HepG2 (cell line): Measurements from ENCODE around the gene HLA-DRA. TPM values are rescaled to one million over a fixed set of nuclear protein-coding genes. Genes with fewer than 3 reads are reported as not detected.

Source experiments
- ATAC-seq: fragments of 200-7000 bp; cut with Tn5 transposase; 3 replicates; pipeline ENCODE4 v1.9.1; 2020; ENCODE audit warnings: mild to moderate bottlenecking, moderate library complexity
- BruUV-seq: library from RNA; stranded (reverse); fragments of 400-500 nt; replicated peaks from 2 replicates; lab custom pipeline; 2021; lab: Mats Ljungman, UMichigan
- CTCF ChIA-PET: fragments of 300-600 bp; formaldehyde crosslinking; extraction: SDS; loops from one replicate; lab custom pipeline; 2021; ENCODE audit warnings: low total read pairs, inconsistent platforms, low intra/inter-chr PET ratio; lab: Yijun Ruan, JAX
- POLR2A ChIA-PET: fragments of 350-600 bp; sonication (Branson Sonifier 250); formaldehyde crosslinking; loops from one replicate; lab custom pipeline; 2020; ENCODE audit warnings: antibody characterized with exemption, inconsistent platforms; lab: Yijun Ruan, JAX
- DNase-seq: peaks from one replicate; pipeline ENCODE4 v3.0.0-alpha.2; 2015; ENCODE audit warnings: low spot score
- FAIRE-seq: peaks from 3 replicates; lab custom pipeline; 2011; peaks lifted over from hg19 to GRCh38; lab: Jason Lieb, UNC
- H2AFZ ChIP-seq: one replicate; pipeline ENCODE4 v1.6.1; 2011; ENCODE audit warnings: low read length, inconsistent platforms
- H3K27ac ChIP-seq: fragments of 300-600 bp; 3 replicates; pipeline ENCODE4 v1.8.0; 2011; ENCODE audit warnings: mixed run types, mild to moderate bottlenecking, mixed read lengths, low read length, inconsistent platforms; ENCODE audit not compliant: insufficient read depth; ENCODE audit errors: extremely low read length
- H3K27me3 ChIP-seq, 2 experiments: fragments of 200-600 bp in 1 of 2; 2 replicates in 1 of 2; 3 replicates in 1 of 2; pipeline versions ENCODE4 v1.6.0 to v1.8.0; 2011; ENCODE audit warnings: low read length in 2 of 2, mild to moderate bottlenecking in 2 of 2, moderate library complexity in 2 of 2, inconsistent platforms in 1 of 2; ENCODE audit not compliant: insufficient read depth in 2 of 2, control insufficient read depth in 1 of 2
- H3K36me3 ChIP-seq, 2 experiments: fragments of 200-600 bp in 1 of 2; replicated peaks in 1 of 2; 2 replicates in 1 of 2; 3 replicates in 1 of 2; pipeline versions ENCODE4 v1.5.1 to v1.8.0; 2011; ENCODE audit warnings: low read length in 2 of 2, inconsistent platforms in 1 of 2; ENCODE audit not compliant: insufficient read depth in 2 of 2, control insufficient read depth in 1 of 2
- H3K4me1 ChIP-seq: 2 replicates; pipeline ENCODE4 v1.5.1; 2012; ENCODE audit warnings: low read length, inconsistent platforms; ENCODE audit not compliant: insufficient read depth
- H3K4me2 ChIP-seq: 2 replicates; pipeline ENCODE4 v1.6.0; 2011; ENCODE audit warnings: low read depth, low read length, inconsistent platforms
- H3K4me3 ChIP-seq, 3 experiments: fragments of 200-600 bp in 1 of 3; sonication (generic), shearing (Covaris generic) in 1 of 3; replicated peaks in 1 of 3; 2 replicates each; pipeline ENCODE4 v1.5.1; 2011 to 2016; ENCODE audit warnings: low read length in 3 of 3, inconsistent platforms in 2 of 3, low read depth in 2 of 3, mild to moderate bottlenecking in 2 of 3, control low read depth in 1 of 3, mixed read lengths in 1 of 3; ENCODE audit not compliant: insufficient read depth in 1 of 3
- H3K79me2 ChIP-seq: one replicate; pipeline ENCODE4 v1.6.1; 2011; ENCODE audit warnings: low read length, inconsistent platforms; ENCODE audit not compliant: insufficient read depth
- H3K9ac ChIP-seq: 2 replicates; pipeline ENCODE4 v1.6.0; 2011; ENCODE audit warnings: mild to moderate bottlenecking, low read depth, low read length, inconsistent platforms; ENCODE audit not compliant: insufficient read depth
- H3K9me3 ChIP-seq: 2 replicates; pipeline ENCODE4 v1.5.1; 2012; ENCODE audit warnings: mild to moderate bottlenecking, low read length
- H4K20me1 ChIP-seq: 2 replicates; pipeline ENCODE4 v1.6.0; 2011; ENCODE audit warnings: inconsistent platforms, mild to moderate bottlenecking, low read length, moderate library complexity; ENCODE audit not compliant: insufficient read depth
- CBX1 ChIP-seq: IDR thresholded peaks from one replicate; pipeline ENCODE4 v1.6.1; 2016; ENCODE audit warnings: antibody characterized with exemption, low read depth
- CREB1 ChIP-seq, 2 experiments: fragments of 450-650 bp in 1 of 2; IDR thresholded peaks; 2 replicates each; pipeline ENCODE4 v1.6.1; 2016 to 2017; ENCODE audit warnings: control low read depth in 1 of 2, mild to moderate bottlenecking in 1 of 2, missing compliant biosample characterization in 1 of 2, missing genetic modification characterization in 1 of 2
- HOXA5 ChIP-seq: sonication (generic); formaldehyde crosslinking; IDR thresholded peaks from 2 replicates; pipeline ENCODE4 v1.4.0; 2020; ENCODE audit warnings: missing genetic modification reagents
- KLF12 ChIP-seq: sonication (generic); formaldehyde crosslinking; IDR thresholded peaks from 2 replicates; pipeline ENCODE4 v1.4.0; 2020; ENCODE audit warnings: missing genetic modification reagents, borderline replicate concordance
- MLLT10 ChIP-seq: sonication (generic); formaldehyde crosslinking; IDR thresholded peaks from 2 replicates; pipeline ENCODE4 v1.4.0; 2020; ENCODE audit warnings: missing genetic modification reagents
- NFIB ChIP-seq: sonication (generic); formaldehyde crosslinking; IDR thresholded peaks from 2 replicates; pipeline ENCODE4 v1.9.0; 2021; ENCODE audit warnings: missing genetic modification reagents, mild to moderate bottlenecking, borderline replicate concordance
- PLSCR1 ChIP-seq: sonication (generic); formaldehyde crosslinking; IDR thresholded peaks from 2 replicates; pipeline ENCODE4 v1.5.0; 2020; ENCODE audit warnings: missing genetic modification reagents, mild to moderate bottlenecking, borderline replicate concordance
- RFXAP ChIP-seq: sonication (generic); formaldehyde crosslinking; IDR thresholded peaks from 2 replicates; pipeline ENCODE4 v1.4.0; 2020; ENCODE audit warnings: missing genetic modification reagents, borderline replicate concordance
- SNAPC5 ChIP-seq: sonication (generic); formaldehyde crosslinking; IDR thresholded peaks from 2 replicates; pipeline ENCODE4 v1.8.1; 2023; ENCODE audit warnings: mild to moderate bottlenecking, missing genetic modification reagents, borderline replicate concordance
- U2AF1 ChIP-seq: fragments of 200-400 bp; formaldehyde crosslinking; optimal IDR thresholded peaks from 2 replicates; pipeline ENCODE3; 2017; ENCODE audit warnings: mild to moderate bottlenecking, low read depth, low read length
- ZNF10 ChIP-seq: sonication (generic); formaldehyde crosslinking; IDR thresholded peaks from 2 replicates; pipeline ENCODE4 v1.4.0; 2020; ENCODE audit warnings: mild to moderate bottlenecking, low read depth, missing genetic modification reagents, borderline replicate concordance
- ZNF580 ChIP-seq: IDR thresholded peaks from 2 replicates; pipeline ENCODE4 v1.6.1; 2016; ENCODE audit warnings: low read depth, borderline replicate concordance
- ZNF710 ChIP-seq: sonication (generic); formaldehyde crosslinking; IDR thresholded peaks from 2 replicates; pipeline ENCODE4 v1.5.0; 2020; ENCODE audit warnings: mild to moderate bottlenecking, missing genetic modification reagents, borderline replicate concordance
- ZNF841 ChIP-seq: sonication (generic); formaldehyde crosslinking; IDR thresholded peaks from 2 replicates; pipeline ENCODE4 v1.8.1; 2023; ENCODE audit warnings: missing genetic modification reagents, borderline replicate concordance
- ZNF879 ChIP-seq: sonication (generic); formaldehyde crosslinking; IDR thresholded peaks from 2 replicates; pipeline ENCODE4 v1.8.1; 2023; ENCODE audit warnings: missing genetic modification reagents
- WGBS: methylation state at CpG from one replicate; pipeline ENCODE4 v1.1.6; 2017; ENCODE audit warnings: low lambda C conversion rate; 5-methylcytosine and 5-hydroxymethylcytosine counted together
- in situ Hi-C: cut with HindIII; loops from 2 replicates; pipeline ENCODE4 v1.10.0; 2017; ENCODE audit warnings: low pct_unique_long_range_greater_than_20kb; ENCODE audit not compliant: extremely low pct_ligation_motif_present
- intact Hi-C: fragments of 100-400 bp; cut with micrococcal nuclease; formaldehyde crosslinking; loops from one replicate; pipeline ENCODE4 v1.10.0; 2022; ENCODE audit not compliant: unreplicated experiment
- polyA plus RNA-seq, 8 experiments: library from polyadenylated mRNA; depleted of rRNA in 3 of 8; stranded (reverse) in 7 of 8; unstranded in 1 of 8; fragments of >200 nt; fragmentation: Illumina TruSeq in 4 of 8; extraction: Trizol in 4 of 8; gene quantifications; 2 replicates each; pipeline versions ENCODE4 v1.2.1 to v1.2.3, GENCODE V29; 2011 to 2016; ENCODE audit warnings: low read depth in 4 of 8, missing spikeins in 1 of 8, mixed read lengths in 1 of 8; ENCODE audit not compliant: insufficient read depth in 1 of 8
- total RNA-seq, 5 experiments: library from RNA; depleted of rRNA; stranded (reverse); fragments of >200 nt; fragmentation: Illumina TruSeq; extraction: Trizol; gene quantifications; 2 replicates each; pipeline ENCODE4 v1.2.3, GENCODE V29; 2016; ENCODE audit warnings: low read depth in 1 of 5
- TF ChIP-seq, protein P1 (sequence below): sonication (generic); formaldehyde crosslinking; IDR thresholded peaks from 2 replicates; pipeline ENCODE4 v1.5.1; 2020; ENCODE audit warnings: missing genetic modification reagents, mild to moderate bottlenecking, borderline replicate concordance
- TF ChIP-seq, protein P2 (sequence below): sonication (generic); formaldehyde crosslinking; IDR thresholded peaks from 2 replicates; pipeline ENCODE4 v1.8.0; 2023; ENCODE audit warnings: mild to moderate bottlenecking, missing genetic modification reagents
- TF ChIP-seq, protein P3 (sequence below): sonication (generic); formaldehyde crosslinking; conservative IDR thresholded peaks from 2 replicates; pipeline ENCODE4 v1.4.0; 2020; ENCODE audit warnings: missing genetic modification reagents

HLA-DRA gene
- total and polyA plus RNA-seq, 2 of the 13 experiments (the other 11 are each of a cell fraction or from before 2014, with no cell fraction given), result not detected

GRCh38 chr6:32401284-32401963 lies 38.3 kb upstream of the HLA-DRA start:
- Histone ChIP-seq H3K27me3 (peaks cover 0 to 17% of the 10 kb centered on the region in 2 experiments; a peak in 2 of 5 replicates), H4K20me1 (no peaks in the 10 kb centered on the region), H3K9me3 (no peaks in the 10 kb centered on the region), H3K79me2 (no peaks in the 10 kb centered on the region), H3K9ac (no peak overlapping the region), H2AFZ (no peak overlapping the region), H3K4me1 (no peaks in the 10 kb centered on the region), H3K27ac (no peak overlapping the region), H3K4me2 (no peak overlapping the region), H3K36me3 (no peaks in the 10 kb centered on the region), H3K4me3 (no peak overlapping the region)
- in situ Hi-C loops (no loop called here), intact Hi-C loops (no loop called here)
- FAIRE-seq, result no peak
- ATAC-seq, result no peak
- 4% methylated on average over 4 of the region's 4 CpGs for WGBS
- POLR2A ChIA-PET, result no interaction called here
- TF ChIP-seq, protein P1, sequence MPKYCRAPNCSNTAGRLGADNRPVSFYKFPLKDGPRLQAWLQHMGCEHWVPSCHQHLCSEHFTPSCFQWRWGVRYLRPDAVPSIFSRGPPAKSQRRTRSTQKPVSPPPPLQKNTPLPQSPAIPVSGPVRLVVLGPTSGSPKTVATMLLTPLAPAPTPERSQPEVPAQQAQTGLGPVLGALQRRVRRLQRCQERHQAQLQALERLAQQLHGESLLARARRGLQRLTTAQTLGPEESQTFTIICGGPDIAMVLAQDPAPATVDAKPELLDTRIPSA (CRISPR knock-in tag), result no peak
- TF ChIP-seq ZNF879 (no peak), PLSCR1 (no peak), CREB1 (IDR thresholded peaks at IDR 0.05) (no peak), CREB1 (CRISPR knock-in tag; IDR thresholded peaks at IDR 0.05) (no peak), SNAPC5 (no peak), NFIB (CRISPR knock-in tag) (no peak), U2AF1 (no peak), ZNF710 (CRISPR knock-in tag) (no peak), MLLT10 (CRISPR knock-in tag) (no peak), ZNF841 (CRISPR knock-in tag) (no peak), CBX1 (no peak), ZNF580 (CRISPR knock-in tag) (no peak), RFXAP (CRISPR knock-in tag) (no peak), KLF12 (CRISPR knock-in tag) (no peak), ZNF10 (CRISPR knock-in tag) (no peak), HOXA5 (no peak)
- TF ChIP-seq, protein P2, sequence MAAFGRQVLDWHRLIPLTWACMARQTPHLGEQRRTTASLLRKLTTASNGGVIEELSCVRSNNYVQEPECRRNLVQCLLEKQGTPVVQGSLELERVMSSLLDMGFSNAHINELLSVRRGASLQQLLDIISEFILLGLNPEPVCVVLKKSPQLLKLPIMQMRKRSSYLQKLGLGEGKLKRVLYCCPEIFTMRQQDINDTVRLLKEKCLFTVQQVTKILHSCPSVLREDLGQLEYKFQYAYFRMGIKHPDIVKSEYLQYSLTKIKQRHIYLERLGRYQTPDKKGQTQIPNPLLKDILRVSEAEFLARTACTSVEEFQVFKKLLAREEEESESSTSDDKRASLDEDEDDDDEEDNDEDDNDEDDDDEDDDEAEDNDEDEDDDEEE (CRISPR knock-in tag), result no peak
- TF ChIP-seq, protein P3, sequence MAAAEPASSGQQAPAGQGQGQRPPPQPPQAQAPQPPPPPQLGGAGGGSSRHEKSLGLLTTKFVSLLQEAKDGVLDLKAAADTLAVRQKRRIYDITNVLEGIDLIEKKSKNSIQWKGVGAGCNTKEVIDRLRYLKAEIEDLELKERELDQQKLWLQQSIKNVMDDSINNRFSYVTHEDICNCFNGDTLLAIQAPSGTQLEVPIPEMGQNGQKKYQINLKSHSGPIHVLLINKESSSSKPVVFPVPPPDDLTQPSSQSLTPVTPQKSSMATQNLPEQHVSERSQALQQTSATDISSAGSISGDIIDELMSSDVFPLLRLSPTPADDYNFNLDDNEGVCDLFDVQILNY, result no peak
- BruUV-seq, result no TSS peak
- no peak for DNase-seq
- CTCF ChIA-PET, result no interaction called here
